OCI-LY7 (cell line): ENCODE measurements around the gene OR10A5.

Experiments used
- CTCF ChIP-seq: fragments of 200-600 bp; sonication (generic); conservative IDR thresholded peaks from 2 replicates; pipeline ENCODE4 v1.5.1; 2014; ENCODE audit warnings: mild to moderate bottlenecking, antibody characterized with exemption, low read length, moderate library complexity, mixed read lengths
- EZH2phosphoT487 ChIP-seq: fragments of 200-600 bp; sonication (generic); IDR thresholded peaks from 2 replicates; pipeline ENCODE4 v1.6.1; 2018; ENCODE audit warnings: low read depth, borderline replicate concordance, mild to moderate bottlenecking, mixed run types, antibody characterized with exemption, low read length, moderate library complexity, mixed read lengths

GRCh38 chr11:6799402-6799801 lies 46.1 kb upstream of the OR10A5 start, which contains the start of gene OR6A2:
- no peak for TF ChIP-seq CTCF
- no peak for TF ChIP-seq EZH2phosphoT487
